DOHH2 (cell line): ENCODE measurements around the gene MYH7B.

Experiments
- EZH2phosphoT487 ChIP-seq: fragments of 200-600 bp; sonication (generic); IDR thresholded peaks from 2 replicates; pipeline ENCODE4 v1.6.1; 2017; ENCODE audit warnings: borderline replicate concordance, mild to moderate bottlenecking, antibody characterized with exemption, low read length, moderate library complexity, mixed read lengths
- TF ChIP-seq, protein P1 (sequence below): fragments of 200-600 bp; sonication (generic); IDR thresholded peaks from one replicate; pipeline ENCODE4 v1.5.1; 2014; ENCODE audit warnings: antibody characterized with exemption, mild to moderate bottlenecking, low read depth, low read length; ENCODE audit not compliant: poor library complexity, severe bottlenecking

DNA sequence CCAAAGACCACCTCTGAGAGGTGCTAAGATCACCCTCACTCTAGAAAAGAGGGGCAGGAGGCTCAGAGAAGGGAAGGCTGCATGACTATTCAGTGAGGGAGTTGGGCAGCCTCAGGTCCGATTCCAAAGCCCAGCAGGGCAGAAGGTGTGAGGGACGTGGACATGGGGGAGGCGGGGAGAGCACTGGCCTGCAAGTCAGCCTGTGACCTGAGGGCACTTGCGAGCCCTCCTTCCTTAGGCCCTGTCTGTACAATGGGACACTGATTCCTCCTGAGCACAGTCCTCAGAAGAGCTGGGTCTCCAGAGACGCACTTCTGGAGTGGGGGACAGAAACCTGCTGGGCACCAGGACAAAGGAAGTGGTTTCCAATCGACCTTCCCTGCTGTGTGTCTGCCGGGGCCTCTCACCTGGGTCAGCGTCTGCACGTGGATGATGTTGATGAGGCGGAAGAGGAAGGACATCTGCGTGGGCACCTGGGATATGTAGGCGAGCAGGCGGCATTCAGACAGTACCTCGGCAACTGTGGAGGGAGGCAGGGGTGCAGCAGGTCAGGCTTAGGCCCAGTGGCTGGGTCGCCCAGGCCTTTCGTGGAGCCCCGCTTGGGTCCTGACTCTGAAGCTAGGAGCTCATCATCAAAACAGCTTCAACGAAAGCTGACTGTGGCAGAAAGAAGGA, 48.5 kb downstream of the MYH7B start:
- TF ChIP-seq, protein P1, sequence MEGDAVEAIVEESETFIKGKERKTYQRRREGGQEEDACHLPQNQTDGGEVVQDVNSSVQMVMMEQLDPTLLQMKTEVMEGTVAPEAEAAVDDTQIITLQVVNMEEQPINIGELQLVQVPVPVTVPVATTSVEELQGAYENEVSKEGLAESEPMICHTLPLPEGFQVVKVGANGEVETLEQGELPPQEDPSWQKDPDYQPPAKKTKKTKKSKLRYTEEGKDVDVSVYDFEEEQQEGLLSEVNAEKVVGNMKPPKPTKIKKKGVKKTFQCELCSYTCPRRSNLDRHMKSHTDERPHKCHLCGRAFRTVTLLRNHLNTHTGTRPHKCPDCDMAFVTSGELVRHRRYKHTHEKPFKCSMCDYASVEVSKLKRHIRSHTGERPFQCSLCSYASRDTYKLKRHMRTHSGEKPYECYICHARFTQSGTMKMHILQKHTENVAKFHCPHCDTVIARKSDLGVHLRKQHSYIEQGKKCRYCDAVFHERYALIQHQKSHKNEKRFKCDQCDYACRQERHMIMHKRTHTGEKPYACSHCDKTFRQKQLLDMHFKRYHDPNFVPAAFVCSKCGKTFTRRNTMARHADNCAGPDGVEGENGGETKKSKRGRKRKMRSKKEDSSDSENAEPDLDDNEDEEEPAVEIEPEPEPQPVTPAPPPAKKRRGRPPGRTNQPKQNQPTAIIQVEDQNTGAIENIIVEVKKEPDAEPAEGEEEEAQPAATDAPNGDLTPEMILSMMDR = no peak
- no peak for TF ChIP-seq EZH2phosphoT487
